Upper lobe of right lung (tissue), 1 donor: ENCODE results near the gene RACK1. TPM values are rescaled to one million over a fixed set of nuclear protein-coding genes. Genes with fewer than 3 reads are reported as not detected.
"Not testable (repeated sequence)": the region's sequence is repeated elsewhere in the genome, so short reads cannot be mapped to it uniquely, and the experiment has no call there.

ENCODE experiments used
- ATAC-seq: fragments of 200-7000 bp; cut with Tn5 transposase; one replicate; pipeline ENCODE4 v1.9.1; 2020; ENCODE audit warnings: mild to moderate bottlenecking, moderate library complexity
- DNase-seq: peaks from one replicate; pipeline ENCODE4 v3.0.0-alpha.2; 2020
- H3K27ac ChIP-seq: fragments of 200-600 bp; one replicate; pipeline ENCODE4 v1.8.0; 2022
- H3K27me3 ChIP-seq: fragments of 200-600 bp; one replicate; pipeline ENCODE4 v1.8.0; 2022; ENCODE audit warnings: mild to moderate bottlenecking
- H3K36me3 ChIP-seq: fragments of 200-600 bp; one replicate; pipeline ENCODE4 v1.8.0; 2022
- H3K4me1 ChIP-seq: fragments of 200-600 bp; one replicate; pipeline ENCODE4 v1.8.0; 2022
- H3K4me3 ChIP-seq: fragments of 200-600 bp; one replicate; pipeline ENCODE4 v1.8.0; 2022; ENCODE audit warnings: mild to moderate bottlenecking
- H3K9me3 ChIP-seq: fragments of 200-600 bp; one replicate; pipeline ENCODE4 v1.8.0; 2022
- CTCF ChIP-seq: fragments of 200-600 bp; IDR thresholded peaks from one replicate; pipeline ENCODE4 v1.8.0; 2022; ENCODE audit warnings: antibody characterized with exemption
- intact Hi-C: fragments of 100-400 bp; cut with DNase I; formaldehyde crosslinking; loops from one replicate; pipeline ENCODE4 v1.11.0; 2022
- total RNA-seq: library from RNA; stranded (reverse); fragmentation: NEBNext Ultra II Directional; extraction: Animal tissue kit (Norgen Biotek cat#: 25700); gene quantifications from one replicate; pipeline ENCODE4 v1.2.1, GENCODE V29; 2021
- donor health status: DM: no; HTN: yes; CAD: no; lungs with severe emphysema.

RACK1 gene
- total RNA-seq, 1 donor from 2014 or later = 1,155 TPM

GRCh38 chr5:181212934-181213333 is 30.8 kb downstream of the RACK1 start:
- no peak for ATAC-seq

GRCh38 chr5:181212080-181212479 is 31.6 kb downstream of the RACK1 start:
- intact Hi-C loops = no loop called here
- DNase-seq = no peak
- TF ChIP-seq CTCF = no peak
- Histone ChIP-seq H3K4me3 (no peak overlapping the region), H3K36me3 (no peaks in the 10 kb centered on the region), H3K9me3 (no peaks in the 10 kb centered on the region), H3K4me1 (peaks cover 4% of the 10 kb centered on the region), H3K27me3 (no peaks in the 10 kb centered on the region), H3K27ac (no peak overlapping the region)
- ATAC-seq = no peak

More at GRCh38 chr5:181212934-181213333, 30.8 kb downstream of the RACK1 start:
- DNase-seq = no peak
- no peaks in the 10 kb centered on the region for H3K9me3 ChIP-seq
- H3K4me1 ChIP-seq = peaks cover 4% of the 10 kb centered on the region
- H3K27ac ChIP-seq = no peak overlapping the region
- H3K4me3 ChIP-seq = no peak overlapping the region
- no peak for TF ChIP-seq CTCF
- H3K27me3 ChIP-seq = no peaks in the 10 kb centered on the region
- no peaks in the 10 kb centered on the region for H3K36me3 ChIP-seq
- intact Hi-C loops = no loop called here

DNA sequence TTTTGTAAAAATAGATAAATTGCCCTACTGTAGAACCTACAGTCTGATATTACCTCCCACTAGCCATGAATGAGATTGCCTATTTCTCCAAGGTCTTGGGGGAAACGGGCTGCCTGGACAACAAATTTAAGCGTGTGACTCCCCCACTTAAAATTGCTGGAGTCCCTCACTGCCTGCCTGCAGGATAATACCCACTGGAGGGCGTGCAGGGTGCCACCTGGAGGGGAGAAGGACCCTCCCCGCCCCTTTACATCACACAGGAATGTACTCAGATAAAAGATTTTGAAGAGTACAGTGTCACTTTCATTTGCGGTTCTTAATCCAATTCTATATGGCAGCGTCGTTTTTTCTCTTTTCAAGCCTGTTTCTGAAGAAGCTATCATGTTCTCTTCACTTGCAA is 32.5 kb downstream of the RACK1 start:
- no peaks in the 10 kb centered on the region for H3K36me3 ChIP-seq
- H3K4me1 ChIP-seq = peaks cover 4% of the 10 kb centered on the region
- H3K9me3 ChIP-seq = no peaks in the 10 kb centered on the region
- ATAC-seq (no peak), DNase-seq (no peak)
- intact Hi-C loops = no loop called here
- H3K4me3 ChIP-seq = no peak overlapping the region
- H3K27ac ChIP-seq = no peak overlapping the region
- no peak for TF ChIP-seq CTCF
- H3K27me3 ChIP-seq = no peaks in the 10 kb centered on the region

DNA sequence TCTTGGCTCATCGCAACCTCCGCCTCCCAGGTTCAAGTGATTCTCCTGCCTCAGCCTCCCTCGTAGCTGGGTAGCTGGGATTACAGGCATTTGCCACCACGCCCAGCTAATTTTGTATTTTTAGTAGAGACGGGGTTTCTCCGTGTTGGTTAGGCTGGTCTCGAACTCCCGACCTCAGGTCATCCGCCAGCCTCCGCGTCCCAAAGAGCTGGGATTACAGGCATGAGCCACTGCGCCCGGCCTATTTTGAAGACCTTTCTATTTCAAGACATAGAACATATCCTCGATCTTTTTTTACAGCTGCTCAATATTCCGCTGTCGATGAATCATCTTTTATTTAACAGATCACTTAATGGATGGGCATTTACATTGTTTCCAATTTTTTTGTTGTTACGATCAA is 33.0 kb downstream of the RACK1 start:
- intact Hi-C loops, H3K9me3 ChIP-seq, H3K27ac ChIP-seq, H3K27me3 ChIP-seq, H3K36me3 ChIP-seq, ATAC-seq, H3K4me1 ChIP-seq, H3K4me3 ChIP-seq, DNase-seq: not testable (repeated sequence)

DNA sequence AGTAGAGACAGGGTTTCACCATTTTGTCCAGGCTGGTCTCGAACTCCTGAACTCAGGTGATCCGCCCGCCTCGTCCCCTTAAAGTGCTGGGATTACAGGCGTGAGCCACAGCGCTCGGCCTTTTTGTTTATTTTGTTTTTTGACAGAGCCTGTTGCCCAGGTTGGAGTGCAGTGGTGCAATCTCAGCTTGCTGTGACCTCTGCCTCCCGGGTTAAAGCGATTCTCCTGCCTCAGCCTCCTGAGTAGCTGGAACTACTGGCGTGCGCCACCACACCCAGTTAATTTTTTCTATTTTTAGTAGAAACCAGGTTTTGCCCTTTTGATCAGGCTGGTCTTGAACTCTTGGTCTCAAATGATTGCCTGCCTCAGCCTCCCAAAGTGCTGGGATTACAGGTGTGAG is 33.6 kb downstream of the RACK1 start:
- ATAC-seq = not testable (repeated sequence)

DNA sequence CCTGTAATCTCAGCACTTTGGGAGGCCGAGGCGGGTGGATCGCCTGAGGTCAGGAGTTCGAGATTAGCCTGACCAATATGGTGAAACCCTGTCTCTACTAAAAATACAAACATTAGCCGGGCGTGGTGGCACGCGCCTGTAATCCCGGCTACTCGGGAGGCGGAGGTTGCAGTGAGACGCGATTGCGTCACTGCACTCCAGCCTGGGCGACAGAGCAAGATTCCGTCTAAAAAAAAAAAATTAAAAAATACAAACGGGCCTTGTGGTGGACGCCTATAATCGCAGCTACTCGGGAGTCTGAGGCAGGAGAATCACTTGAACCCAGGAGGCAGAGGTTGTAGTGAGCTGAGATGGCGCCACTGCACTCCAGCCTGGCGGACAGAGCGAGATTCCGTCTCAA is 34.7 kb downstream of the RACK1 start:
- H3K27me3 ChIP-seq, H3K4me3 ChIP-seq, DNase-seq, H3K36me3 ChIP-seq, H3K27ac ChIP-seq, intact Hi-C loops, H3K9me3 ChIP-seq, ATAC-seq: not testable (repeated sequence)
- peaks cover 11% of the 10 kb centered on the region for H3K4me1 ChIP-seq

More for the DNA sequence above, 33.6 kb downstream of the RACK1 start:
- intact Hi-C loops, H3K27ac ChIP-seq, DNase-seq, H3K27me3 ChIP-seq, H3K4me1 ChIP-seq, H3K36me3 ChIP-seq, H3K9me3 ChIP-seq, H3K4me3 ChIP-seq: not testable (repeated sequence)

- Histone ChIP-seq H3K27ac (no peak overlapping the region), H3K36me3 (no peaks in the 10 kb centered on the region), H3K9me3 (no peaks in the 10 kb centered on the region), H3K4me1 (peaks cover 22% of the 10 kb centered on the region), H3K27me3 (no peaks in the 10 kb centered on the region), H3K4me3 (peak overlapping the region; percentile 66)
- ATAC-seq (no peak), DNase-seq (no peak)
- intact Hi-C loops = no loop called here
- no peak for TF ChIP-seq CTCF
Measured at GRCh38 chr5:181207960-181208253, 35.8 kb downstream of the RACK1 start.
